ENCODE measurements around the gene WBP11. TPM values are rescaled to one million over a fixed set of nuclear protein-coding genes. Genes with fewer than 3 reads are reported as not detected.

The WBP11 gene
- 100 to 1,000 TPM; 130 to 159 (median 134) TPM for total RNA-seq
- 67.1 TPM for total RNA-seq (2013)

- Mint-ChIP-seq H3K4me1 (peaks cover 0 to 15% of the 10 kb centered on the region in 2 donors), H3K36me3 (peaks cover 10% of the 10 kb centered on the region), H3K27ac (no peak within 1 kb of the TSS), H3K9me3 (no peaks in the 10 kb centered on the region), H3K4me3 (no peak within 1 kb of the TSS), H3K27me3 (ENCODE audit: low read depth in 2 of 2) (no peaks in the 10 kb centered on the region)
- H3K9me3 ChIP-seq (ENCODE audit: control insufficient read depth, insufficient read depth, low read length), result no peaks in the 10 kb centered on the region
- under 1% methylated on average over 47 of the region's 50 CpGs for WGBS (ENCODE audit: insufficient coverage)
- intact Hi-C loops (cut with micrococcal nuclease), result loop anchor here (1.0 to 10.0 kb wide), 5 partner anchors 29 to 1079 kb away; partner anchors contain the start of genes ARHGDIB and STRAP
- peak within 1 kb of the TSS; percentile 92 for H3K4me3 ChIP-seq (ENCODE audit: low read length)
- TF ChIP-seq CTCF (IDR thresholded peaks at IDR 0.05), result no peak
- H3K27me3 ChIP-seq (ENCODE audit: control insufficient read depth, insufficient read depth, low read length), result no peaks in the 10 kb centered on the region
- peak within 1 kb of the TSS; percentile 98 for H3K27ac ChIP-seq (ENCODE audit: low read length)
- DNase-seq, result peak; percentile 79 to 96
- peaks cover 19% of the 10 kb centered on the region for H3K36me3 ChIP-seq (ENCODE audit: control insufficient read depth, insufficient read depth, low read length)
- H3K4me1 ChIP-seq (ENCODE audit: control insufficient read depth, insufficient read depth, low read length), result peaks cover 10% of the 10 kb centered on the region
- ATAC-seq, result peak; percentile 88 to 98 (median 94)
Measured at GRCh38 chr12:14803011-14803829, at the start of gene WBP11, which contains the start of gene C12orf60. Gene WBP11, minus strand, starts transcription at chr12:14803478. Its CDS starts 2,095 bp downstream, at chr12:14801383. Gene C12orf60, plus strand, starts transcription at chr12:14803670. Its CDS starts 19,266 bp downstream, at chr12:14822936.

DNA sequence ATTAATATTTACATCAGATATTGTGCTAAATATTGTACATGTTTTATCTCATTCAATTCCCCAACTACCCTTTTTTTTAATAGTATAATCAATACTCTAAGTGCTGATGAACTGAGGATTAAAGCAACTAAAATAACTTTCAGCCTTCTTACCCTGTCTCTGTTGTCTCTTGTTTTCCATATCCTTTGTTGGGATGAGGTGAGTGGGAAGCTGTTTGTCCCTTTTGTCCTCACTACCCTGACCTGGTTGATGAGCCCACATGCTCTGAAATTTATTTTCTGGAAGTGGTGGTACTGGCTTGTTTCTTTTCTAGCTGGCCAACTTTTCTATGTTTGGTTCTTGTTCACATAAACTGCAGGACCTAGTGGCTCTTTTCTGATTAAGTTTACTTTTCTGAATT, 49.6 kb upstream of the WBP11 start:
- Mint-ChIP-seq H3K36me3 (no peaks in the 10 kb centered on the region), H3K9me3 (no peaks in the 10 kb centered on the region), H3K27ac (no peak overlapping the region), H3K4me1 (no peaks in the 10 kb centered on the region), H3K27me3 (ENCODE audit: low read depth in 2 of 2) (peaks cover 0 to 10% of the 10 kb centered on the region in 2 donors), H3K4me3 (no peak overlapping the region)
- H3K4me3 ChIP-seq (ENCODE audit: low read length), result no peak overlapping the region
- H3K27me3 ChIP-seq (ENCODE audit: control insufficient read depth, insufficient read depth, low read length), result no peaks in the 10 kb centered on the region
- H3K27ac ChIP-seq (ENCODE audit: low read length), result no peak overlapping the region
- ATAC-seq, result no peak
- TF ChIP-seq CTCF (IDR thresholded peaks at IDR 0.05), result no peak
- no peaks in the 10 kb centered on the region for H3K36me3 ChIP-seq (ENCODE audit: control insufficient read depth, insufficient read depth, low read length)
- intact Hi-C loops (cut with micrococcal nuclease), result no loop called here
- no peaks in the 10 kb centered on the region for H3K9me3 ChIP-seq (ENCODE audit: control insufficient read depth, insufficient read depth, low read length)
- H3K4me1 ChIP-seq (ENCODE audit: control insufficient read depth, insufficient read depth, low read length), result no peaks in the 10 kb centered on the region
- DNase-seq, result no peak

- ATAC-seq, result no peak
- WGBS (ENCODE audit: insufficient coverage), result 100% methylated on average over 1 of the region's 1 CpG
- H3K4me3 Mint-ChIP-seq, result no peak overlapping the region
- no peaks in the 10 kb centered on the region for H3K4me1 Mint-ChIP-seq
- DNase-seq, result no peak
- no peaks in the 10 kb centered on the region for H3K36me3 Mint-ChIP-seq
- intact Hi-C loops (cut with micrococcal nuclease), result no loop called here
- Histone ChIP-seq H3K4me3 (ENCODE audit: low read length) (no peak overlapping the region), H3K9me3 (ENCODE audit: control insufficient read depth, insufficient read depth, low read length) (no peaks in the 10 kb centered on the region), H3K27me3 (ENCODE audit: control insufficient read depth, insufficient read depth, low read length) (no peaks in the 10 kb centered on the region), H3K36me3 (ENCODE audit: control insufficient read depth, insufficient read depth, low read length) (no peaks in the 10 kb centered on the region), H3K27ac (ENCODE audit: low read length) (no peak overlapping the region), H3K4me1 (ENCODE audit: control insufficient read depth, insufficient read depth, low read length) (no peaks in the 10 kb centered on the region)
- no peak for TF ChIP-seq CTCF (IDR thresholded peaks at IDR 0.05)
- H3K27me3 Mint-ChIP-seq (ENCODE audit: low read depth in 2 of 2), result peaks cover 0 to 7% of the 10 kb centered on the region in 2 donors
- no peaks in the 10 kb centered on the region for H3K9me3 Mint-ChIP-seq
- H3K27ac Mint-ChIP-seq, result no peak overlapping the region
Measured at GRCh38 chr12:14850929-14851663, 47.8 kb upstream of the WBP11 start.

All from natural killer cell (primary cell).